HepG2 (cell line): ENCODE results near the gene TAF6. TPM values are rescaled to one million over a fixed set of nuclear protein-coding genes. Genes with fewer than 3 reads are reported as not detected.

ENCODE experiments used
- ATAC-seq: fragments of 200-7000 bp; cut with Tn5 transposase; 3 replicates; pipeline ENCODE4 v1.9.1; 2020; ENCODE audit warnings: mild to moderate bottlenecking, moderate library complexity
- BruUV-seq: library from RNA; stranded (reverse); fragments of 400-500 nt; replicated peaks from 2 replicates; lab custom pipeline; 2021; lab: Mats Ljungman, UMichigan
- CTCF ChIA-PET: fragments of 300-600 bp; formaldehyde crosslinking; extraction: SDS; loops from one replicate; lab custom pipeline; 2021; ENCODE audit warnings: low total read pairs, inconsistent platforms, low intra/inter-chr PET ratio; lab: Yijun Ruan, JAX
- POLR2A ChIA-PET: fragments of 350-600 bp; sonication (Branson Sonifier 250); formaldehyde crosslinking; loops from one replicate; lab custom pipeline; 2020; ENCODE audit warnings: antibody characterized with exemption, inconsistent platforms; lab: Yijun Ruan, JAX
- DNase-seq: peaks from one replicate; pipeline ENCODE4 v3.0.0-alpha.2; 2015; ENCODE audit warnings: low spot score
- FAIRE-seq: peaks from 3 replicates; lab custom pipeline; 2011; peaks lifted over from hg19 to GRCh38; lab: Jason Lieb, UNC
- H2AFZ ChIP-seq: one replicate; pipeline ENCODE4 v1.6.1; 2011; ENCODE audit warnings: low read length, inconsistent platforms
- H3K27ac ChIP-seq: fragments of 300-600 bp; 3 replicates; pipeline ENCODE4 v1.8.0; 2011; ENCODE audit warnings: mixed run types, mild to moderate bottlenecking, mixed read lengths, low read length, inconsistent platforms; ENCODE audit not compliant: insufficient read depth; ENCODE audit errors: extremely low read length
- H3K27me3 ChIP-seq, 2 experiments: fragments of 200-600 bp in 1 of 2; 2 replicates in 1 of 2; 3 replicates in 1 of 2; pipeline versions ENCODE4 v1.6.0 to v1.8.0; 2011; ENCODE audit warnings: low read length in 2 of 2, mild to moderate bottlenecking in 2 of 2, moderate library complexity in 2 of 2, inconsistent platforms in 1 of 2; ENCODE audit not compliant: insufficient read depth in 2 of 2, control insufficient read depth in 1 of 2
- H3K36me3 ChIP-seq, 2 experiments: fragments of 200-600 bp in 1 of 2; replicated peaks in 1 of 2; 2 replicates in 1 of 2; 3 replicates in 1 of 2; pipeline versions ENCODE4 v1.5.1 to v1.8.0; 2011; ENCODE audit warnings: low read length in 2 of 2, inconsistent platforms in 1 of 2; ENCODE audit not compliant: insufficient read depth in 2 of 2, control insufficient read depth in 1 of 2
- H3K4me1 ChIP-seq: 2 replicates; pipeline ENCODE4 v1.5.1; 2012; ENCODE audit warnings: low read length, inconsistent platforms; ENCODE audit not compliant: insufficient read depth
- H3K4me2 ChIP-seq: 2 replicates; pipeline ENCODE4 v1.6.0; 2011; ENCODE audit warnings: low read depth, low read length, inconsistent platforms
- H3K4me3 ChIP-seq, 3 experiments: fragments of 200-600 bp in 1 of 3; sonication (generic), shearing (Covaris generic) in 1 of 3; replicated peaks in 1 of 3; 2 replicates each; pipeline ENCODE4 v1.5.1; 2011 to 2016; ENCODE audit warnings: low read length in 3 of 3, inconsistent platforms in 2 of 3, low read depth in 2 of 3, mild to moderate bottlenecking in 2 of 3, control low read depth in 1 of 3, mixed read lengths in 1 of 3; ENCODE audit not compliant: insufficient read depth in 1 of 3
- H3K79me2 ChIP-seq: one replicate; pipeline ENCODE4 v1.6.1; 2011; ENCODE audit warnings: low read length, inconsistent platforms; ENCODE audit not compliant: insufficient read depth
- H3K9ac ChIP-seq: 2 replicates; pipeline ENCODE4 v1.6.0; 2011; ENCODE audit warnings: mild to moderate bottlenecking, low read depth, low read length, inconsistent platforms; ENCODE audit not compliant: insufficient read depth
- H3K9me3 ChIP-seq: 2 replicates; pipeline ENCODE4 v1.5.1; 2012; ENCODE audit warnings: mild to moderate bottlenecking, low read length
- H4K20me1 ChIP-seq: 2 replicates; pipeline ENCODE4 v1.6.0; 2011; ENCODE audit warnings: inconsistent platforms, mild to moderate bottlenecking, low read length, moderate library complexity; ENCODE audit not compliant: insufficient read depth
- MLLT10 ChIP-seq: sonication (generic); formaldehyde crosslinking; IDR thresholded peaks from 2 replicates; pipeline ENCODE4 v1.4.0; 2020; ENCODE audit warnings: missing genetic modification reagents
- PRDM15 ChIP-seq: sonication (generic); formaldehyde crosslinking; IDR thresholded peaks from 2 replicates; pipeline ENCODE4 v1.4.0; 2020; ENCODE audit warnings: missing genetic modification reagents
- PREB ChIP-seq: sonication (generic); formaldehyde crosslinking; IDR thresholded peaks from 2 replicates; pipeline ENCODE4 v1.4.0; 2020; ENCODE audit warnings: missing genetic modification reagents
- RBFOX2 ChIP-seq: fragments of 200-400 bp; formaldehyde crosslinking; IDR thresholded peaks from 2 replicates; pipeline ENCODE4 v1.6.1; 2017; ENCODE audit warnings: low read depth, mild to moderate bottlenecking, low read length
- TCF12 ChIP-seq, 2 experiments: fragments of 450-650 bp in 1 of 2; sonication (generic) in 1 of 2; formaldehyde crosslinking in 1 of 2; IDR thresholded peaks; 2 replicates each; pipeline versions ENCODE4 v1.6.1 to v1.8.0; 2017 to 2022; ENCODE audit warnings: antibody characterized with exemption in 1 of 2, mild to moderate bottlenecking in 1 of 2, missing genetic modification reagents in 1 of 2, moderate library complexity in 1 of 2
- ZGPAT ChIP-seq: IDR thresholded peaks from 2 replicates; pipeline ENCODE4 v1.6.1; 2016; ENCODE audit warnings: mild to moderate bottlenecking
- ZNF607 ChIP-seq: sonication (generic); formaldehyde crosslinking; IDR thresholded peaks from 2 replicates; pipeline ENCODE4 v1.5.1; 2020; ENCODE audit warnings: missing genetic modification reagents, mild to moderate bottlenecking, borderline replicate concordance
- ZNF687 ChIP-seq: sonication (generic); formaldehyde crosslinking; IDR thresholded peaks from 2 replicates; pipeline ENCODE4 v1.5.1; 2020; ENCODE audit warnings: mild to moderate bottlenecking, missing genetic modification reagents, moderate library complexity
- WGBS: methylation state at CpG from one replicate; pipeline ENCODE4 v1.1.6; 2017; ENCODE audit warnings: low lambda C conversion rate; 5-methylcytosine and 5-hydroxymethylcytosine counted together
- in situ Hi-C: cut with HindIII; loops from 2 replicates; pipeline ENCODE4 v1.10.0; 2017; ENCODE audit warnings: low pct_unique_long_range_greater_than_20kb; ENCODE audit not compliant: extremely low pct_ligation_motif_present
- intact Hi-C: fragments of 100-400 bp; cut with micrococcal nuclease; formaldehyde crosslinking; loops from one replicate; pipeline ENCODE4 v1.10.0; 2022; ENCODE audit not compliant: unreplicated experiment
- polyA plus RNA-seq, 8 experiments: library from polyadenylated mRNA; depleted of rRNA in 3 of 8; stranded (reverse) in 7 of 8; unstranded in 1 of 8; fragments of >200 nt; fragmentation: Illumina TruSeq in 4 of 8; extraction: Trizol in 4 of 8; gene quantifications; 2 replicates each; pipeline versions ENCODE4 v1.2.1 to v1.2.3, GENCODE V29; 2011 to 2016; ENCODE audit warnings: low read depth in 4 of 8, missing spikeins in 1 of 8, mixed read lengths in 1 of 8; ENCODE audit not compliant: insufficient read depth in 1 of 8
- total RNA-seq, 5 experiments: library from RNA; depleted of rRNA; stranded (reverse); fragments of >200 nt; fragmentation: Illumina TruSeq; extraction: Trizol; gene quantifications; 2 replicates each; pipeline ENCODE4 v1.2.3, GENCODE V29; 2016; ENCODE audit warnings: low read depth in 1 of 5

The TAF6 gene
- total and polyA plus RNA-seq, 2 of the 13 experiments (the other 11 are each of a cell fraction or from before 2014, with no cell fraction given) = 12.9 to 18.8 TPM

GRCh38 chr7:100154651-100155491 lies 35.7 kb upstream of the TAF6 start (continued):
- no peak for TF ChIP-seq PREB (CRISPR knock-in tag)
- TF ChIP-seq ZNF607 (CRISPR knock-in tag) = no peak
- no peak for TF ChIP-seq TCF12 (IDR thresholded peaks at IDR 0.05)
- no peak for TF ChIP-seq TCF12 (CRISPR knock-in tag; IDR thresholded peaks at IDR 0.05)
- TF ChIP-seq MLLT10 (CRISPR knock-in tag) = no peak

GRCh38 chr7:100153708-100154535 lies 34.8 kb upstream of the TAF6 start:
- no peak overlapping the region for H2AFZ ChIP-seq
- ATAC-seq = no peak
- 91% methylated on average over 16 of the region's 16 CpGs for whole genome bisulfite sequencing
- ChIA-PET CTCF (no interaction called here), POLR2A (no interaction called here)
- no peak overlapping the region for H3K4me2 ChIP-seq
- H3K9ac ChIP-seq = no peak overlapping the region
- no peak for DNase-seq
- peaks cover 6% of the 10 kb centered on the region; the same call in 1 of the 2 replicates for H4K20me1 ChIP-seq
- no peak for FAIRE-seq
- intact Hi-C loops = no loop called here
- H3K4me1 ChIP-seq = peaks cover 73% of the 10 kb centered on the region
- in situ Hi-C loops = no loop called here
- H3K27ac ChIP-seq = peak overlapping the region; percentile 23
- no peaks in the 10 kb centered on the region for H3K27me3 ChIP-seq
- no peak overlapping the region for H3K4me3 ChIP-seq
- peaks cover 15% of the 10 kb centered on the region for H3K79me2 ChIP-seq
- H3K9me3 ChIP-seq = no peaks in the 10 kb centered on the region
- H3K36me3 ChIP-seq = peaks cover 6 to 24% of the 10 kb centered on the region in 2 experiments
- BruUV-seq = no TSS peak
- TF ChIP-seq ZGPAT (CRISPR knock-in tag) (no peak), RBFOX2 (peak; percentile 20), PRDM15 (CRISPR knock-in tag) (peak; percentile 33; the same call in 1 of the 2 replicates), ZNF687 (CRISPR knock-in tag) (peak; percentile 19; the same call in 1 of the 2 replicates)
